Choroid plexus epithelial cell (primary cell): Measurements from ENCODE around the gene CHST13.

ENCODE experiments used
- DNase-seq: peaks from one replicate; pipeline ENCODE4 v3.0.0-alpha.2; 2010; ENCODE audit warnings: low read depth
- H3K4me3 ChIP-seq: 2 replicates; pipeline ENCODE4 v1.5.1; 2011; ENCODE audit warnings: low read depth, mild to moderate bottlenecking, control low read depth, low read length, moderate library complexity
- CTCF ChIP-seq: conservative IDR thresholded peaks from 2 replicates; pipeline ENCODE4 v1.5.1; 2011; ENCODE audit warnings: low read depth, mild to moderate bottlenecking, control low read depth, inconsistent platforms, low read length, moderate library complexity

CHST13 gene

GRCh38 chr3:126512916-126513650 is 10.9 kb upstream of the CHST13 start:
- no peak for DNase-seq
- no peak overlapping the region for H3K4me3 ChIP-seq
- no peak for TF ChIP-seq CTCF

- DNase-seq, result no peak
- TF ChIP-seq CTCF, result no peak
- H3K4me3 ChIP-seq, result no peak overlapping the region
Measured at GRCh38 chr3:126514161-126514560, 9.8 kb upstream of the CHST13 start.

GRCh38 chr3:126515066-126515706 is 8.8 kb upstream of the CHST13 start:
- DNase-seq, result no peak

GRCh38 chr3:126516152-126516935 is 7.6 kb upstream of the CHST13 start:
- DNase-seq, result no peak
- TF ChIP-seq CTCF, result no peak
- no peak overlapping the region for H3K4me3 ChIP-seq

More at GRCh38 chr3:126515066-126515706, 8.8 kb upstream of the CHST13 start:
- no peak overlapping the region for H3K4me3 ChIP-seq
- no peak for TF ChIP-seq CTCF

GRCh38 chr3:126516936-126517290 is 7.0 kb upstream of the CHST13 start:
- no peak overlapping the region for H3K4me3 ChIP-seq
- TF ChIP-seq CTCF, result no peak

GRCh38 chr3:126517291-126517951 is 6.5 kb upstream of the CHST13 start, which contains the start of gene UROC1:
TSS of gene UROC1 (minus strand) at chr3:126517773. CDS start at chr3:126517719, 54 bp downstream.
- no peak for DNase-seq
- no peak for TF ChIP-seq CTCF
- no peak within 1 kb of the TSS for H3K4me3 ChIP-seq

More at GRCh38 chr3:126516936-126517290, 7.0 kb upstream of the CHST13 start:
- no peak for DNase-seq
